ENCODE results near the gene BMP6.

The BMP6 gene

GRCh38 chr6:7825986-7826385 lies 100.1 kb downstream of the BMP6 start:
- no peak overlapping the region for H3K27ac ChIP-seq
- TF ChIP-seq CTCF (conservative IDR thresholded peaks at IDR 0.05) (no peak), ZFX (IDR thresholded peaks at IDR 0.05) (no peak)

- H3K27ac ChIP-seq: no peak overlapping the region
- TF ChIP-seq ZFX (IDR thresholded peaks at IDR 0.05) (no peak), CTCF (conservative IDR thresholded peaks at IDR 0.05) (no peak)
These were observed 101.2 kb downstream of the BMP6 start for GRCh38 chr6:7827142-7827541.

- H3K27ac ChIP-seq: no peak overlapping the region
- TF ChIP-seq ZFX (IDR thresholded peaks at IDR 0.05) (no peak), CTCF (conservative IDR thresholded peaks at IDR 0.05) (no peak)
These were observed 102.2 kb downstream of the BMP6 start for GRCh38 chr6:7828124-7828523.

- H3K27ac ChIP-seq: no peak overlapping the region
- TF ChIP-seq ZFX (IDR thresholded peaks at IDR 0.05): no peak
- no peak for TF ChIP-seq CTCF (conservative IDR thresholded peaks at IDR 0.05)
These were observed 107.2 kb downstream of the BMP6 start for GRCh38 chr6:7832904-7833750.

GRCh38 chr6:7833751-7834070 lies 107.8 kb downstream of the BMP6 start:
- TF ChIP-seq ZFX (IDR thresholded peaks at IDR 0.05): no peak

GRCh38 chr6:7836371-7837026 lies 110.6 kb downstream of the BMP6 start:
- TF ChIP-seq ZFX (IDR thresholded peaks at IDR 0.05): no peak
- TF ChIP-seq CTCF (conservative IDR thresholded peaks at IDR 0.05): no peak
- H3K27ac ChIP-seq: no peak overlapping the region

More at GRCh38 chr6:7833751-7834070, 107.8 kb downstream of the BMP6 start:
- no peak overlapping the region for H3K27ac ChIP-seq

GRCh38 chr6:7841781-7842468 lies 116.0 kb downstream of the BMP6 start:
- no peak overlapping the region for H3K27ac ChIP-seq
- TF ChIP-seq CTCF (conservative IDR thresholded peaks at IDR 0.05): no peak
- no peak for TF ChIP-seq ZFX (IDR thresholded peaks at IDR 0.05)

Measured in C4-2B (cell line).